SHP77 treated with DMSO at 0.1 percent for 48 hours (cell line): ENCODE measurements around the gene MRPL30.
"Not testable (repeated sequence)": the region's sequence is repeated elsewhere in the genome, so short reads cannot be mapped to it uniquely, and the experiment has no call there.

ENCODE experiments used
- DNase-seq: peaks from one replicate; lab custom pipeline; 2025; lab: John Stamatoyannopoulos, UW

The MRPL30 gene

GRCh38 chr2:99180755-99181623, at the start of gene MRPL30, which contains the start of gene MITD1:
Gene MRPL30 (plus strand): TSS chr2:99181184. CDS start chr2:99186204, 5,020 bp downstream.
Gene MITD1 (minus strand): TSS chr2:99181058. CDS start chr2:99180981, 77 bp downstream.
- DNase-seq: peak; percentile 94

GRCh38 chr2:99135044-99135556, 45.9 kb upstream of the MRPL30 start:
- DNase-seq: not testable (repeated sequence)

GRCh38 chr2:99139003-99139402, 42.0 kb upstream of the MRPL30 start:
- DNase-seq: no peak

GRCh38 chr2:99140056-99140859, 40.7 kb upstream of the MRPL30 start:
- no peak for DNase-seq

- DNase-seq: no peak
Measured at GRCh38 chr2:99140860-99141109, 40.2 kb upstream of the MRPL30 start.

- peak; percentile 81 for DNase-seq
Measured at GRCh38 chr2:99141110-99142108, 39.6 kb upstream of the MRPL30 start, which contains the start of gene C2orf15. Gene C2orf15 (plus strand): TSS chr2:99141707. CDS start chr2:99150559, 8,852 bp downstream.

- DNase-seq: no peak
Measured at GRCh38 chr2:99150706-99151105, 30.3 kb upstream of the MRPL30 start.

- no peak for DNase-seq
Measured at GRCh38 chr2:99152199-99152895, 28.6 kb upstream of the MRPL30 start.

GRCh38 chr2:99153921-99154604, 26.9 kb upstream of the MRPL30 start:
- DNase-seq: no peak

GRCh38 chr2:99154643-99155536, 26.1 kb upstream of the MRPL30 start, which contains the start of the genes LIPT1 and TSGA10:
Gene LIPT1 (plus strand): TSS chr2:99154967. CDS start chr2:99161958, 6,991 bp downstream.
Gene TSGA10 (minus strand): TSS chr2:99154942. CDS start chr2:99109439, 45,503 bp downstream.
- DNase-seq: peak; percentile 86

GRCh38 chr2:99156891-99157290, 24.1 kb upstream of the MRPL30 start:
- no peak for DNase-seq

- DNase-seq: no peak
Measured at GRCh38 chr2:99158599-99158998, 22.4 kb upstream of the MRPL30 start.

GRCh38 chr2:99159594-99159993, 21.4 kb upstream of the MRPL30 start:
- no peak for DNase-seq

- DNase-seq: no peak
Measured at GRCh38 chr2:99166218-99166617, 14.8 kb upstream of the MRPL30 start.

GRCh38 chr2:99169534-99169933, 11.4 kb upstream of the MRPL30 start:
- no peak for DNase-seq

- no peak for DNase-seq
Measured at GRCh38 chr2:99171377-99172140, 9.4 kb upstream of the MRPL30 start.

GRCh38 chr2:99181624-99182000, 628 bp downstream of the MRPL30 start:
- DNase-seq: no peak

GRCh38 chr2:99183025-99183424, 2.0 kb downstream of the MRPL30 start:
- DNase-seq: no peak
